ENCODE results near the gene HDAC9.

HDAC9 gene

GRCh38 chr7:18900236-18900635 lies 404.7 kb downstream of the HDAC9 start:
- no peak overlapping the region for H3K27ac ChIP-seq
- no peaks in the 10 kb centered on the region for H3K4me1 ChIP-seq
- no peaks in the 10 kb centered on the region for H3K27me3 ChIP-seq
- H3K4me3 ChIP-seq: no peak overlapping the region
- H3K9ac ChIP-seq: no peak overlapping the region
- no peak for TF ChIP-seq Cebpa-rat (IDR thresholded peaks at IDR 0.05)
- H3K4me2 ChIP-seq: no peak overlapping the region
- H3K9me3 ChIP-seq: 0 out of 2 replicates have a peak, but pooled peaks cover 4% of the 10 kb centered on the region
- H4K20me1 ChIP-seq: no peaks in the 10 kb centered on the region
- H3K36me3 ChIP-seq: no peaks in the 10 kb centered on the region

GRCh38 chr7:18900803-18901202 lies 405.3 kb downstream of the HDAC9 start:
- no peaks in the 10 kb centered on the region for H4K20me1 ChIP-seq
- H3K4me3 ChIP-seq: no peak overlapping the region
- 0 out of 2 replicates have a peak, but pooled peaks cover 4% of the 10 kb centered on the region for H3K9me3 ChIP-seq
- H3K27me3 ChIP-seq: no peaks in the 10 kb centered on the region
- no peaks in the 10 kb centered on the region for H3K36me3 ChIP-seq
- no peak for TF ChIP-seq Cebpa-rat (IDR thresholded peaks at IDR 0.05)
- H3K27ac ChIP-seq: no peak overlapping the region
- H3K9ac ChIP-seq: no peak overlapping the region
- H3K4me1 ChIP-seq: no peaks in the 10 kb centered on the region
- no peak overlapping the region for H3K4me2 ChIP-seq

- Histone ChIP-seq H3K4me3 (no peak overlapping the region), H3K27ac (no peak overlapping the region), H3K9me3 (0 out of 2 replicates have a peak, but pooled peaks cover 4% of the 10 kb centered on the region), H3K4me2 (no peak overlapping the region), H3K27me3 (no peaks in the 10 kb centered on the region), H3K36me3 (no peaks in the 10 kb centered on the region), H3K4me1 (no peaks in the 10 kb centered on the region), H3K9ac (no peak overlapping the region), H4K20me1 (no peaks in the 10 kb centered on the region)
- TF ChIP-seq Cebpa-rat (IDR thresholded peaks at IDR 0.05): no peak
Observed at GRCh38 chr7:18901351-18901750, 405.8 kb downstream of the HDAC9 start.

GRCh38 chr7:18901982-18902421 lies 406.5 kb downstream of the HDAC9 start:
- H3K4me2 ChIP-seq: no peak overlapping the region
- TF ChIP-seq Cebpa-rat (IDR thresholded peaks at IDR 0.05): no peak
- H3K4me3 ChIP-seq: no peak overlapping the region
- H3K27me3 ChIP-seq: no peaks in the 10 kb centered on the region
- no peaks in the 10 kb centered on the region for H3K4me1 ChIP-seq
- H3K9ac ChIP-seq: no peak overlapping the region
- H3K9me3 ChIP-seq: 0 out of 2 replicates have a peak, but pooled peaks cover 4% of the 10 kb centered on the region
- no peaks in the 10 kb centered on the region for H4K20me1 ChIP-seq
- no peak overlapping the region for H3K27ac ChIP-seq
- H3K36me3 ChIP-seq: no peaks in the 10 kb centered on the region

DNA sequence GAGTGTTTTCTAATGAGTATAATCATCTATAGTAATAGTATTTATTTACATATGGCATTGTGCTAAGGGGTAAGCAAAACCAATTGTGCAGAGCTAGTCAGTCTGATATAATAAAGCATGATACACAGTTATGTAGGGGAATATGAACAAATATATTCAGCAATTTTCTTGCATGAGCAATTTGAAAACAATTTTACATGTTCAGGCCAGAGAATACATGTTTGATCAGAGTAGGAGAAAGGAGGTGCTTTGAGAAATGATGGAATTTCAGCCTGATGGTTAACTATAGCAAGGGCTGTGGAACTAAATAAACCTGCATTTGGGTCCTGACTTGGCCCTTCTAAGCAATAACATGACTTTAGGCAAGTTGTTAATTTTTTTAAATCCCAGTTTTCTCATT lies 407.3 kb downstream of the HDAC9 start:
- H3K9me3 ChIP-seq: 0 out of 2 replicates have a peak, but pooled peaks cover 4% of the 10 kb centered on the region
- no peaks in the 10 kb centered on the region for H3K36me3 ChIP-seq
- no peak overlapping the region for H3K9ac ChIP-seq
- no peaks in the 10 kb centered on the region for H3K4me1 ChIP-seq
- no peak overlapping the region for H3K4me3 ChIP-seq
- no peaks in the 10 kb centered on the region for H3K27me3 ChIP-seq
- H3K4me2 ChIP-seq: no peak overlapping the region
- no peak overlapping the region for H3K27ac ChIP-seq
- TF ChIP-seq Cebpa-rat (IDR thresholded peaks at IDR 0.05): no peak
- H4K20me1 ChIP-seq: no peaks in the 10 kb centered on the region

DNA sequence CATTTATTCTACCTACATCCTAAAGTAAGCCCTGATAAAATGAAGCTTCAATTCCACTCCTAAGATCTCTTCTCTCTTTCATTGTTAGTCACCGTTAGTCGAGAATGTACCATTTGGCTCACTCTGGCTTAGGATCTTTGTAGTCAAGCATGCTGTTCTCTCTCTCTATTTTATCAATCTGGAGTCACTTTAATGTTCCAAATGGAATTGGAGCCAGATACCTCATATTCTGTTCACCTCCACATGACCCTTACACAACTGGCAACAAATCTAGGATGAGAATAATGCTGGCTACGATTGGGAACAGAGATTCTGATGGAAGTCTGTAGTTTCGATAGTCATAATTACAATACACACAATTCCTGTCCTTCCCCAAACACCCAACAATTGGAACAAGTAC lies 408.1 kb downstream of the HDAC9 start:
- Histone ChIP-seq H3K27ac (no peak overlapping the region), H3K4me2 (no peak overlapping the region), H3K36me3 (no peaks in the 10 kb centered on the region), H3K4me3 (no peak overlapping the region), H3K9ac (no peak overlapping the region), H3K4me1 (no peaks in the 10 kb centered on the region), H4K20me1 (no peaks in the 10 kb centered on the region), H3K27me3 (no peaks in the 10 kb centered on the region), H3K9me3 (0 out of 2 replicates have a peak, but pooled peaks cover 4% of the 10 kb centered on the region)
- no peak for TF ChIP-seq Cebpa-rat (IDR thresholded peaks at IDR 0.05)

DNA sequence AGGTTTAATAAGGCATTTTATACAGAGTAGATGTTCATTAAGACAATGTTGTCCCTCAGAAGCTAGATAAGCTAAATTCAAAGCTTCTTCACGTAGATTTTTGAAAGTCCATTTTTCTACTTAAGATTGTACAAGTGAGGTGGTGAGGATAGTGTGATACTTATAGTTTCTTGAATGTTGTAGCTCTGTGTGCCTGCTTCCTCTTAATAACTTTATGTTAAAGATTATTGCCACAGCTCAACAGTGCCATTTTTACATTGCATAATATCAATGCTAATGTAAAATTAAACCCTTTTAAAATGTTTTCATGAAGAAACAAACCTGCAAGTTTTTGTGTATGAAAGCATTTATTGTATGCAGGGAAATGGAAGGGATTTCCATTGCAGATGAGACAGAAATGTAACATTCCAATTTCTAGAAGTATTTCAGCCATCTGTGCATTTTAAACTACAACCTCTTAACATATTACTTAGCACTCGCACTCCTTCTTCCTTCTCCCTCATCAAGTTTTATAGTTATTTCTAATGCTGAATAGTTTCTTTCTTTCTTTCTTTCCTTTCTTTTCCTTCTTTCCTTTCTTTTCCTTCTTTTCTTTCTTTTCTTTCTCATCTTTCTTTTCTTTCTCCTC lies 409.9 kb downstream of the HDAC9 start:
- TF ChIP-seq Cebpa-rat (IDR thresholded peaks at IDR 0.05): no peak
- no peaks in the 10 kb centered on the region for H4K20me1 ChIP-seq
- no peaks in the 10 kb centered on the region for H3K4me1 ChIP-seq
- H3K27me3 ChIP-seq: no peaks in the 10 kb centered on the region
- no peak overlapping the region for H3K27ac ChIP-seq
- 0 out of 2 replicates have a peak, but pooled peaks cover 4% of the 10 kb centered on the region for H3K9me3 ChIP-seq
- H3K9ac ChIP-seq: no peak overlapping the region
- H3K4me3 ChIP-seq: no peak overlapping the region
- no peaks in the 10 kb centered on the region for H3K36me3 ChIP-seq
- H3K4me2 ChIP-seq: no peak overlapping the region

DNA sequence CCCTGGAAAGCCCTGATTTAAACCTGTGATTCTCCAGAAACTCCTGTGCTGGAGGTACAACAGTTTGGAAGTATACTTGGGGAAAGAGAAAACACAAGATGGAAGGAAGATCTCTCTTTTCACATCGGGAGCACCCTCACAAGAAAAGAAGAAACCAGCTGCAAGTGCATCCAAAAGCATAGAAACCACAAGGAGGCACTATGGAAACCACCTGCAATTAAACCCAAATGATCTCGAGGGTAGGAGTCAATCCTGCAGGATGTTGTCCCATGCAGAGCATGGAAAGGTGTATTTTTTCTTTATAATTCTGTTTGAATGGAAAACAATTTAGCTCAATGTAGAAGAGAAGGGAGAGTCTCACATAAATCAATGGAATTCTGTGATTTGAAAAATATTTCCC lies 411.4 kb downstream of the HDAC9 start:
- no peaks in the 10 kb centered on the region for H4K20me1 ChIP-seq
- no peaks in the 10 kb centered on the region for H3K4me1 ChIP-seq
- H3K27me3 ChIP-seq: no peaks in the 10 kb centered on the region
- TF ChIP-seq Cebpa-rat (IDR thresholded peaks at IDR 0.05): no peak
- no peak overlapping the region for H3K4me3 ChIP-seq
- 0 out of 2 replicates have a peak, but pooled peaks cover 4% of the 10 kb centered on the region for H3K9me3 ChIP-seq
- H3K4me2 ChIP-seq: no peak overlapping the region
- H3K36me3 ChIP-seq: no peaks in the 10 kb centered on the region
- no peak overlapping the region for H3K27ac ChIP-seq
- no peak overlapping the region for H3K9ac ChIP-seq

GRCh38 chr7:18913106-18913505 lies 417.6 kb downstream of the HDAC9 start:
- H4K20me1 ChIP-seq: no peaks in the 10 kb centered on the region
- no peaks in the 10 kb centered on the region for H3K27me3 ChIP-seq
- no peak for TF ChIP-seq Cebpa-rat (IDR thresholded peaks at IDR 0.05)

DNA sequence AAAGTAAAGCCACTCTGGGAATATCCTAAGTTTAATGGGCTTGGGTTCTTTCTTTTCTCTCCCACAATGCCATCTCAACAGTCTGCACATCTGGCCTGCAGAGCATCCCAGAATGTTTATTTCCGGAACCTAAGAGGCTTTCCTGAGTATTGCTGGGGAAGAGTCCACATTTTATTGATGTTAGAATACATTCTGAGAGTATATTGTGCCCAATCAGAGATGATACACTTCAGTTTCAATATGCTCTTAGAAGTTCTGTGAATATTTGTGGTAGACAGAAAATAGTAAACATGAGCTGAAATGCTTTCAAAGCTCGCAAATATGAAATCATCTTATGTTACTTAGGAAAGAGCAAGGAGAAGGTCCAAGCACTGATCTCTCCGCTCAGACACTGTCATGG lies 421.3 kb downstream of the HDAC9 start:
- Histone ChIP-seq H4K20me1 (no peaks in the 10 kb centered on the region), H3K27me3 (no peaks in the 10 kb centered on the region), H3K36me3 (no peaks in the 10 kb centered on the region), H3K4me2 (no peak overlapping the region), H3K9ac (no peak overlapping the region), H3K9me3 (no peaks in the 10 kb centered on the region), H3K27ac (no peak overlapping the region), H3K4me1 (no peaks in the 10 kb centered on the region), H3K4me3 (no peak overlapping the region)
- TF ChIP-seq Cebpa-rat (IDR thresholded peaks at IDR 0.05): no peak

More at GRCh38 chr7:18913106-18913505, 417.6 kb downstream of the HDAC9 start:
- Histone ChIP-seq H3K36me3 (no peaks in the 10 kb centered on the region), H3K4me2 (no peak overlapping the region), H3K4me1 (no peaks in the 10 kb centered on the region), H3K9me3 (no peaks in the 10 kb centered on the region), H3K4me3 (no peak overlapping the region), H3K9ac (no peak overlapping the region), H3K27ac (no peak overlapping the region)
